DMS153 (cell line): Measurements from ENCODE around the gene ERCC2.
"Not testable (repeated sequence)": the region's sequence is repeated elsewhere in the genome, so short reads cannot be mapped to it uniquely, and the experiment has no call there.

Source experiments
- DNase-seq: peaks from one replicate; lab custom pipeline; 2025; lab: John Stamatoyannopoulos, UW

The ERCC2 gene

GRCh38 chr19:45333609-45334303, 36.6 kb downstream of the ERCC2 start:
- DNase-seq, result no peak

- DNase-seq, result peak; percentile 95
Measured at GRCh38 chr19:45331411-45331810, 39.0 kb downstream of the ERCC2 start.

GRCh38 chr19:45327404-45328143, 42.8 kb downstream of the ERCC2 start:
- no peak for DNase-seq

GRCh38 chr19:45324349-45324907, 45.9 kb downstream of the ERCC2 start:
- no peak for DNase-seq

GRCh38 chr19:45323671-45324081, 46.7 kb downstream of the ERCC2 start:
- DNase-seq, result no peak

GRCh38 chr19:45322744-45323281, 47.6 kb downstream of the ERCC2 start, which contains the start of gene CKM:
Gene CKM (minus strand): TSS chr19:45322875. CDS start chr19:45319713, 3,162 bp downstream.
- no peak for DNase-seq

- DNase-seq, result peak; percentile 38
Measured at GRCh38 chr19:45322311-45322710, 48.1 kb downstream of the ERCC2 start.

- no peak for DNase-seq
Measured at GRCh38 chr19:45321848-45322247, 48.5 kb downstream of the ERCC2 start.

- DNase-seq, result no peak
Measured at GRCh38 chr19:45320997-45321775, 49.2 kb downstream of the ERCC2 start.

- no peak for DNase-seq
Measured at GRCh38 chr19:45315304-45315703, 55.1 kb downstream of the ERCC2 start.

- DNase-seq, result no peak
Measured at GRCh38 chr19:45314708-45315245, 55.6 kb downstream of the ERCC2 start.

GRCh38 chr19:45312285-45312684, 58.1 kb downstream of the ERCC2 start:
- not testable (repeated sequence) for DNase-seq

GRCh38 chr19:45311621-45312020, 58.8 kb downstream of the ERCC2 start:
- no peak for DNase-seq

GRCh38 chr19:45309322-45309721, 61.1 kb downstream of the ERCC2 start:
- DNase-seq, result not testable (repeated sequence)

- no peak for DNase-seq
Measured at GRCh38 chr19:45307361-45307760, 63.0 kb downstream of the ERCC2 start.

GRCh38 chr19:45306518-45307027, 63.8 kb downstream of the ERCC2 start:
- DNase-seq, result peak; percentile 61

- DNase-seq, result no peak
Measured at GRCh38 chr19:45306040-45306439, 64.3 kb downstream of the ERCC2 start.

- no peak for DNase-seq
Measured at GRCh38 chr19:45305421-45305820, 65.0 kb downstream of the ERCC2 start.

GRCh38 chr19:45305007-45305406, 65.4 kb downstream of the ERCC2 start:
- no peak for DNase-seq

GRCh38 chr19:45304141-45304926, 66.0 kb downstream of the ERCC2 start:
- no peak for DNase-seq
